Mucosa of gallbladder (tissue), 1 donor: ENCODE results near the gene KNDC1. TPM values are rescaled to one million over a fixed set of nuclear protein-coding genes. Genes with fewer than 3 reads are reported as not detected.

ENCODE experiments used
- DNase-seq: peaks from one replicate; pipeline ENCODE4 v3.0.0-alpha.2; 2020; ENCODE audit warnings: low spot score
- total RNA-seq: library from RNA; stranded (reverse); gene quantifications from one replicate; pipeline ENCODE4 v1.2.1, GENCODE V29; 2021
- donor health status: DM: no; HTN: no; CAD: no.

The KNDC1 gene
- total RNA-seq, 1 donor from 2014 or later: 5.2 TPM

DNA sequence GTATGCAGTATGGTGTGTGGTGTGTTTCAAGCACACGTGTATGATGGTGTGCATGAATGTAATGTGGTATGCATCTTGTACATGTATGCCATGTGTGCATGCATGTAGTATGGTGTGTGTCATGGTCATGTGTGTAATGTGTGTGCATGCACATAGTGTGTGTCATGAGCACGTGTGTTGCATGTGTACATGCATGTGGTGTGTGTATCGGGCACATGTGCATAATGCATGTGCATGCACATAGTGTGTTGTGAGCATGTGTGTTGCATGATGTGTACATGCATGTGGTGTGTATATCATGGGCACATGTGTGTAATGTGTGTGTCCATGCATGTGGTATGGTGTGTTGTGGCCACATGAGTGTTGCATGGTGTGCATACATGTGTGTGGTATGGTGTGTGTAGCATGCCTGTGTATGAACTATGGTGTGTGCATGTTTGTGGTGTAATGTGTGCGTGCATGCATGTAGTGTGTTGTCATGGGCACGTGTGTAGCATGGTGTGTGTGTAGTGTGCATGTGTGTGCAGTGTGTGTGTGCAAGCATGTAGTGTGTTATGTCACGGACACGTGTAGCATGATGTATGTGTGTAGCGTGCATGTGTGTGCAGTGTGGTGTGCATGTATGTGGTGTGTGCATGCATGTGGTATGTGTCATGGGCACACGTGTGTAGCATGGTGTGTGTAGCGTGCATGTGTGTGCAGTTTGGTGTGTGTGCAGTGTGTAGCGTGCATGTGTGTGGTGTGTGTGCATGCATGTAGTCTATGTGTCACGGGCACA lies 17.6 kb downstream of the KNDC1 start:
- no peak for DNase-seq

DNA sequence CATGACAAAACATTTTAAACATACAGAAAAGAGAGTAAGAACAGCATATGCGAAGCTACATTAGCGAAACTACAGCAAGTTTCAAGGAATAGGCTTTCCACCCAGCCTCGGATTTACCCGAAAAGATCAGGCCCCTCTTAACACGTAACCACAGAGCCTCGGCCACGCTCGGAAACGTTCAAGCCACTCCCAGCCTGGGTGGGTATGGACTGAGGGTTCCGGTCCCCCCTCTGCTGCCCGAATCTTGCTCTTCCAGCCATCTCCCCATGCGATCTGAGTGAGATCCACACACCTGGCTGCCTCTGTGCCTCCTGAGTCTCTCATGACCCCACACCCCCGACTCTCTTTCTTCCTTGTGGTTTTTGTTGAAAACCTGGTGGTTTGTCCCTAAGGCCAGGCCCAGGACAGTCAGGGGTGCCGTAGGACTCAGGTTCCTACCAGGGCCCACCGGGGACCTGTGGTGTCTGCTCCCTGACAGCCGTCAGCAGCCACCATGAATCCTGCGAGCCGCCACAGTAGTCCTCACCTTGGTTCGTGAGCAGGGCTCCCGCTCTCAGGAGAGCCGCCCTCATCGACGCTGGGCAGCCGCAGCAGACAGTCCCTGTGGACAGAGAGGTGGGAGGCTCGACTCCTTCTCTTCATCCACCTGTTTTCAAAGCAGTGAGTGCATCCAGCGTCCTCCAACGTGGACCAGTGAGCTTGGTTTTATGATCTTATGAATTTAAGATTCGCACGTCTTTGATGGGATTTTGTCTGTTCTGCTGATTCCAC lies 18.5 kb downstream of the KNDC1 start:
- no peak for DNase-seq

DNA sequence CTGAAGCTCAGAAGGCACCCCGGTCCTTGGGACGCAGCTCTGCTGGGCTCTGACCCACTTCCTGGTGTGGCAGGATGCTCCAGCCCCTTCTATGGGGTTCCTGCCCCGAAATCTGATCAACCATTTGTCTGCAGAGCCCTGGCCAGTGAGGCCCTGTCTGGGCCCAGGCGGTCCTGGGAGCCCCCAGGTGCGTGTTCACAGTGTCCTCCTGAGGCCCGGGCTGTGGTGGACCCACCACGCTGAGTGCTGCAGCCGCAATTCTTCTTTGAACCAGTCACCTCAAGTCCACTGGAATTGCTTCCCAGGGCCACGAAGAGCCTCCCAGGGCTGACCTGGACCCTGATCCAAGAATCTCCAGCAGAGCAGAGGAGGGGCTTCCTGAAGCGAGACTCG lies 19.1 kb downstream of the KNDC1 start:
- no peak for DNase-seq

DNA sequence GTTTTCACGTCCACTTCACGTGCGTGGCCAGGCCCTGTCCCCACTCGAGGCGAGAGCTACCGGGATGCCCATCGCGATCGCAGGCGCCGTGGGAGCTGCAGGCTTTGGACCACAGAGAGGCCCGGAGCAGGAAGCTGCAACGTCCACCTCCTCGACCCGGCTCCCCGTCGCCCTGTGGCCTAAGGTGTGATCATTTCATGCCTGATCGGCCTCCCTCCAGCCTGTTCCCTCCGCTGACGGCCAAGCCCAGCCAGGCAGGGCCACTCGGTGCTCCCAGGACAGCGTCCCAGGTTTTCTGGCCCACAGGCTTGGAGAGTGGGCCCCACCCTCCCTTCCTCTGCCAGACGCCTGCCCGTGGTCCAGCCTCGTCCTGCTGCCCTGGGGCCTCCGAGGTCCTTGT lies 19.6 kb downstream of the KNDC1 start:
- DNase-seq: no peak

DNA sequence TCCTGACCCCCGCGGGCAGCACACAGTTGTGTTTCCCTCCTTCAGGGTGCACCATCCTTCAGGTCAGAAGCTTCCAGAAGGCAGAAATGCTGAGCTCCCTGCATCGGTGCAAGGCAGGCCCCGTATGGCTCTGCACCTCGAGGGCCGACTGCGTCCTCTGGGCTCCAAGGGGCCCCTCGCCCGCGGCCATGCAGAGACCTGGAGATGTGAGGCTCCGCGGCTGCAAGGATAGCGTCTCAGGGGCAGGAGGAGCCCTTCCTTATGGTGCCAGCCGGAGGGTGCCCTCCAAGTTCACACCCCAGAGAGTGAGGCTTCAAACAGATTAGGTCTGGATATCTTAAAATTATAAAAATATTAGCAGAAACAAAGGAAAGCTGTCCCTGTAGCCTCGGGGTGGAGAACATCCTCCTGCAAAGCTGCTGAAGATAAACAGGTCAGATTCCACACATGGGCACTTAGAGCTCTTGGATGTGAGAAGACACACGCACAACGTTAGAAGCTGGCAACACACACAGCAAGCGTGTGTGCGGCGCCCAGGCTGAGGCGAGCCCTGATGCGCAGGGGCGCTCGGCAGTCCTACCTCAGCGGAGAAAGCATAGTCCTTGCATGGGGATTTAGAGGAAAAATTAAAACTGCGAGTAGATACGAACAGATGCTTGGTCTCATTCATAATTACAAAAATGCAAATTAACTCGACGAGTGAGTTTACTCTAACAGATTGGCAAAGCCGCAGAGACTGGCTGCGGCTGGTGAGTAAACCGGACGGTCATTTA lies 20.4 kb downstream of the KNDC1 start:
- DNase-seq: no peak

DNA sequence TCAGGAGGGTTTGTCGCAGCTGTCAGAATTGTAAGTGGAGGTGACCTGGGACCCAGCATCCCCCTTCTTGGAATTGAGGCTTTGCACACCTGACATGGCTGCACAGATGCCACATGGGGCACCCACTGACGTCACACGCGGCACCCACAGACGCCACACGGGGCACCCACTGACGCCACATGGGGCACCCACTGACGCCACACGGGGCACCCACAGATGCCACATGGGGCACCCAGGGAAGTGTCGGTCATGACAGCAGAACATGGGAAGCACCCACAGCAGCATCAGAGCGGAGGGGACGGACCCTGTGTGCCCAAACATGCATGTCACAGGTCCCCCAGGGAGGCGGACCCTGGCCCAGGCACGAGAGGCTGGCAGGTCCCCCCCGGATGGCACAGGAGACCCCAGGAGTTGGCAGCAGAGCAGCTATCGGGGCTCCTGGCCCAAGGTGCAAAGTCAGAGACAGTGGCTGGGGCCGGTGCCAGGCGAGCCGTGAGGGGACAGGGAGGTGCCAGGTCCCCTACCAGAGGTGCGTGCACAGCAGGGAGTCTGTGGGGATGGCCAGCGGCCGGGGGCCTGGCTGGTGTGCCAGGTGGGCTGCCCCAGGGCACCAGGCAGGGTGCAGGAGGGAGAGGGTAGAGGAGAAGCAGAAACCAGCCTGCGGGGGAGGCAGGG lies 21.1 kb downstream of the KNDC1 start:
- no peak for DNase-seq

DNA sequence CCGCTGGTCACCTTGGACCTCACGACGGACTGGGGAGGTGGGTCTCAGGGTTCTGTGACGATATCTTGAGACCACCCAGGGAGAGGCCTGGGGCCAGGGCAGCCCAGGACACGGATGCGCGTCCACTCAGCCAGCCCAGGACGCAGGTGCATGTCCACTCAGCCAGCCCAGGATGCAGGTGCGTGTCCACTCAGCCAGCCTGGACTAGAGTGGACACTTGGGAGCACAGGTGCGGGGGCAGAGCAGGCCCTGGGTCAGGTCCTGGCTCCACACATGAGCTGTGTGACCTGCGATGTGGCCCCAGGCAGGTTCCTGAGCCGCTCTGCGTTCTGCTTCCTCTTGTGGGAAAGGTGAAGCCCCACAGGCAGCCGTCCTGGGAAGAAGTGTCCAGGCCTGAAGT lies 22.2 kb downstream of the KNDC1 start:
- DNase-seq: no peak

DNA sequence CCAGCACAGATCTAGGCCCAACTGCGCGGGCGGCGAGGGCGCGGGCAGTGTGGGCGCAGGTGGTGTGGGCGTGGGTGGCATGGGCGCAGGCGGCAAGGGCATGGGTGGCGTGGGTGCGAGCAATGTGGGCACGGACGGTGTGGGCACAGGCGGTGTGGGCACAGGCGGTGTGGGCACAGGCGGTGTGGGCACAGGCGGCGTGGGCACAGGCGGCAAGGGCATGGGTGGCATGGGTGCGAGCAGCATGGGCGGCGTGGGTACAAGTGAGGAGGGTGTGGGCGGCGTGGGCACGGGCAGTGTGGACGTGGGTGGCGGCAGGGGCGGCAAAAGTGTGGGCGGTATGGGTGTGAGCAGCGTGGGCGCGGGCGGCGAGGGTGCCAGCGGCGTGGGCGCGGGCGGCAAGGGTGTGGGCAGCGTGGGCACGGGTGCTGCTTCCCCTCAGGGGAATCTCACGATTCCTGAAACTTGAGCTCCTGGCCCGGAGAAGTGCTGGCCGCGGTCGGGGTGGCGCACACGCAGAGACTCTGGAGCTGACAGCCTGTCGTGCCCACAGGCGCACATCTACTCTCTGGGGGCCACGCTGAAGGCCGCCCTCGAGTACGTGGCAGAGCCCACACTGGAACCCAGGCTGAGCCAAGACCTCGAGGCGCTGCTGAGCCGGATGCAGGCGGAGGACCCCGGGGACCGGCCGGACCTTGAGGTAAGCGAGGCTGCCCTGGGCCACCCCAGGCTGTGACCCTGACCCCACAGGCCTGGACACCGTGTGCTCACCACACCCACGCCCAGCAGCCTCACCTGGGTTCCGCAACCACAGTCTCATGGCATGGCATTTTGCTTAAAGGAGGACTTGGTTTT lies 23.0 kb downstream of the KNDC1 start:
- no peak for DNase-seq

DNA sequence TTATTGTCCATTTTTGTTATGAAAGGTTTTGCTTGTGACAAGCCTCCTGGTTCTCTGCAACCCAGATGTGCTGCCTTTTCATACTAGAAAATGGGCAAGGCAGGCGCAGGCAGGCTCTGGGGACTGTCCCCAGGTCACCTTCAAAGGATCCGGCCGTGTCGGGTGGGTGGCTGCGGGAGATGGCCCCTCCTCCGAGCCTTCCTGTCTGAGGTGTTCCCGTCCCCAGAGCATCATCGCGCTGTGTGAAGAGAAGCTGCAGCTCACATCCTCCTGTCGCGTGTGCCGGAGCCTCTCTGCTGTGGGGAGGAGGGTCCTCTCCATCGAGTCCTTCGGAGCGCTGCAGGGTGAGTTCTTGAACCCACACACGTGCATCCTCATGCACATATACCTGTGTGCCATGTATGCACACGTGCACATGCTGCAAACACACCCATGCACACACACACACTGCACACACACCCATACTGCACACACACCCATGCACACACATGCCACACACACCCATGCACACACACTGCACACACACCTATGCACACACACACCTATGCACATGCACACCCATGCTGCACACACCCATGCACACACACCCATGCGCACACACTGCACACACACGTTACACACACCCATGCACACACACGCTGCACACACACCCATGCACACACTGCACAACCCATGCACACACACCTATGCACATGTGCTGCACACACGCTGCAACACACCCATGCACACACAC lies 23.8 kb downstream of the KNDC1 start:
- DNase-seq: no peak

DNA sequence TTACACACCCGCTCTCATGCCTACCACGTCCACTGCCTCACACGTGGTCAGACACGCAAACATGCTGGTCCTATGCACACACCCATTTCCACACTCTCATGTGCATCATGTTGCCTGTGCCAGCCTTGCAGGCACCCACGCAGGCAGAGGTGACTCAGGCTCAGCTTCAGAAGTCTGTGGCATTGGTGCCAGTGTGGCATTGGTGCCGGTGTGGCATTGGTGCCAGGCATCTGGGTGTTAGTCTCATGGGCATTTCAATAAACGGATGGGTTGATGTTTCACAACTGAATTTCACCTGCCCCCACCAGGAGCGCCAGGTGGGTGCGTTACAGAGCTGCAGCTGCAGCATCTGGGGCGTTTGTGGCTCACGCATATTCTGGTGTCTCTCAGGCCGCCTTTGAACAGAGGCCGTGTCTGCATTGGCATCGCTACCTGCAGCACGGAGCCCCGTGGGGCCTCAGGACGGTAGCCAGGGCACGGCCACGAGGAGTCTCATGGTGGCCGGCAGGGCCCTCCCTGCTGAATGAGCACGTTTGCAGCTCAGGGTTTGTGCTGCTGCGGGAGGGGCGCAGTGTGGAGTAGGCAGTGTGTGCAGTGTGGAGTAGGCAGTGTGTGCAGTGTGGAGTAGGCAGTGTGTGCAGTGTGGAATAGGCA lies 24.7 kb downstream of the KNDC1 start:
- no peak for DNase-seq

DNA sequence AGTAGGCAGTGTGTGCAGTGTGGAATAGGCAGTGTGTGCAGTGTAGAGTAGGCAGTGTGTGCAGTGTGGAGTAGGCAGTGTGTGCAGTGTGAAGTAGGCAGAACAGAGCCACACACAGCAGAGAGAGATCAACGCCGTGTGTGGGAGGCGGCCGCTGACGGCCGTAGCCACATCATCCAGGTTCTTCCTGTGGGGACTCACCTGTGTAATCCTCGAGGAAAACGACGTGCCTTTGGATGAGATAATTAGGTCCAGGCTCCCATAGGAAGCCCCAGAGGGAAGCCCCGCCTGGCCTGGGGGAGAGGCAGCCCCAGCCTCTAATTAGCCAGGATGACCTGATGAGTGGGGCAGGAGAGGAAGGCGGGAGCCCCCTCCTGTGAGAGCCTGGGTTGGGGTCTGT lies 25.4 kb downstream of the KNDC1 start:
- no peak for DNase-seq

DNA sequence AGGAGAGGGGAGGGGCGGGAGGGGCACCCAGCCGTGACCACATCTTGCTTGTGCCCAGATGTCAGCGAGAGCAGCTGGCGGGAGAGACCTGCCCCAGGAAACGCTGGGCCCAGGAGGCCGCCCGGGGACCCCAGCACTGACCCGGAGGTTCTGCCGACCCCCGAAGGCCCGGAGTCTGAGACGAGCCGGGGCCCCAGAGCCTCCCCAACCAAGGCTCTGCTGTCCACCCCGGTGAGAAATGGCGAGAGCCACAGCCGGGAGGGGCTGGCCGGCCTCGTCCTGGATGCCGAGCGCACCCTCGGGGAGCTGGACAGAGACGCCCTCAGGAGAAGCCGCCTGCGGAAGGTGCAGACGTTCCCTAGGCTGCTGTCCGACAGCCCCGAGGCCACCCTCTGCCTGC lies 25.9 kb downstream of the KNDC1 start:
- DNase-seq: no peak

DNA sequence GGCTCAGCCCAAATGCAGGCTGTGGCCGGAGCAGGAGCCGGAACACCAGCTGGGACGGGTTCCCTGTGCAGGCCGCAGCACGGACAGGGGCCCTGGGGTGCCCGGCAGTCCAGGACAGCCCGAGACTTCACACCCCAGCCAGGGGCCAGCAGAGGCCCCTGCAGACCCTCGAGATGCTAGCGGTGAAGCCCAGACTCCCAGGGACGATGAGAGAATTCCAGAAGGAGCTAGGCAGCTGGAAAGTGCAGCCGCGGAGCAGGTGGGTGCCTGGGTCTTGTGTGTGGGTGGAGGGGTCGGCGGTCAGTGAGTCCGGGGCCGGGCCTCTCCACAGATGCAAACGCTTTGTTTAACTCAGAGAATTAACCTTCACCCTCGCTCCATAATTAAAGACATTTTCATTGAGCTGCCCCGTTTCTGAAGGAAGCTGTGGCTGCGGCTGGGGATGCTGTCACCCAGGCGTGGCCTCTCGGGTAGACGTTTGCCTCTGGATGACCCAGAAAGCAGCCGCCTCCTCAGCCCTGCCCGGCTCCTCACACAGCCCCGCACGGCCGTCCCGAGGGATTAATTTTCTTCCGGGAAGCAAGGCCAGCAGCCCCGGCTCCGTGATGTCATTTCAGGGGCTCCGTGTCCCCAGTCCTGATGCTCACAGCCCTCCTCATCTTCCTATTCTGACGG lies 26.5 kb downstream of the KNDC1 start:
- no peak for DNase-seq

DNA sequence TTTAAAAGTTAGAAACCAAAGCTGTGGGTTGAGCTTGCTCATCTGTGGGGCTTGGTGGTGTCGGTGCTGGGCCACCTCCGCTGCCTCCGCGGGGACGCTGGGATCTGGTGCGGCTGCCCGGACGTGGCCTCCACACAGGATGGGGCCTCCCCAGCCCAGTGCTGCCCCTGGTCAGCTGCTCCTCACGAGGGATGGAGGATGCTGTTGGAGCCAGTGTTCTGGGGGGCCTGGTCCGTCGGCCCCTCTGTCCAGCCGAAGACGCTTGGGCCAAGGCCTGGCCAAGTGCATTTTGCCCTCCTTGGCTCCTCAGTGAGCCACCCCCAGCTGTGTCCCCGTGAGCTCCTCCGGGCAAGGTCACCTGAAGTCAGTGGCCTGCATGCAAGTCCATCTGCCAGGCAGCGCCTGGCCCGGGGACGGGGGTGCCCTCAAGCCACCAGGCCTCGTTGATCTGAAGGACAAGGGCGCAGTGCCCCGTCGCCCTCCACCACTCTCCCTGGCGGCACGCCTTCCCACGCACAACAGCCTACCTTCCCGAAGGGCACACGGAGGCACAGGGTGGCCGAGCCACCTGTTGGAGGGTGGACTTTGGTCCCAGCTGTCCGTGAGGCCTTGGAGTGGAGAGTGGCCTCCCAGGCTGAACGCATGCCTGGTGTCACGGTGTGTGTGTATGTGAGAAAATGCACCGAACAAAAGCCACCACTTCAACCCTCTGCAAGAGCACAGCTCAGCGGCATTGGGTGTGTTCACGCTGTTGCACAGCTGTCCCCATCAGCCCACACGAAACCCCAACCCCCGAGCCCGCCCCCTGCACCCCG lies 27.3 kb downstream of the KNDC1 start:
- no peak for DNase-seq

DNA sequence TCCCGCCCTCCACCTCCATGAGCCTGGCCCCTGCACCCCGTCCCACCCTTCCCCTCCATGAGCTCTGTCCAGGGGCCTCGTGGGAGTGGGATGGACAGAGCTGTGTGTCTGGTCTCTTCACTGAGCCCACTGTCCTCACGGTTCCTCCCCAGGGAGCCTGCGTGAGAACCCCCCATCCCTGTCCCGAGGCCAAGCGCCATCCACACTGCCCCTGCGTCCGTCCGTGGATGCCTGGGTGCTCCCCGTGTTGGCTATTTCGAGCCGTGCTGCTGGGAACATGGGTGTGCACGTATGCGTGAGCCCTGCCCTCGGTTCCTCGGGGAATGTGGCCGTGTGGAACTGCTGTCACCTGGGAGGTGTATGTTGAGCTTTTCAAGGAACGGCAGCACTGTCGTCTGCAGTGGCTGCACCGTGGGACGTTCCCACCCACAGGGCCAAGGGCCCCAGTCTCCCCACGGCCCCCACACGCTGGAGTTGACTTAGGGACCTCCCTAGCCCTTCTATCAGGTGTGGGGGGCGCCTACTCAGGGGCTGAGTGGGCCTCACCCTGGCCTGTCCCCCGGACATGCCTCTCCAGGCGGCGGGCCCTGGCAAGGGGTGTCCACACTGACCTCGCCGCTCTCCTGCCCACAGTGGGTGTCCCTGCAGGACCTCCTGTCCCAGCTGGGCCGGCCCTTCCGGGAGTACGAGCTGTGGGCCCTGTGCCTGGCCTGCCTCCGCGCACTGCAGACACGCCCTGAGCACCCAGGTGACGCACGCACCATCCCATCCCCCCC lies 28.1 kb downstream of the KNDC1 start:
- DNase-seq: no peak

DNA sequence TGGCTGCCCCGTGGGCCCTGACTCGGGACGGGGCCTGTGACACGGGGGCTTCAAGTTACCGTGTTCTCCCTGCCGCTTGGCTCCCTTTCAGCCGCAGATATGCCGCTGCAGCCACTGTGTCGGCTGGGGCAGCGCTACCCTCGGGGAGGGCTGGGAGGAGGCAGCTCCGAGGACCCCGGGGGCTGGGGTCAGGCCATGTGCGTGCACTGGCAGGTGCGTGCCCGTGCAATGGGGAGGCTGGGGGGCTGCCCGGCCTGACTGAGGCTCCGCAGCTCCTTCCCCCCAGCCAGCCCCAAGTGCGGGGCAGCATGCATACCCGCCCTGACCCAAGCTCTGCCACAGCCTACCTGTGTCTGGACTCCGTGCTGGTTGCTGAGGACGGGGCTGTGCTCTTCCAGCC lies 29.2 kb downstream of the KNDC1 start:
- DNase-seq: no peak

DNA sequence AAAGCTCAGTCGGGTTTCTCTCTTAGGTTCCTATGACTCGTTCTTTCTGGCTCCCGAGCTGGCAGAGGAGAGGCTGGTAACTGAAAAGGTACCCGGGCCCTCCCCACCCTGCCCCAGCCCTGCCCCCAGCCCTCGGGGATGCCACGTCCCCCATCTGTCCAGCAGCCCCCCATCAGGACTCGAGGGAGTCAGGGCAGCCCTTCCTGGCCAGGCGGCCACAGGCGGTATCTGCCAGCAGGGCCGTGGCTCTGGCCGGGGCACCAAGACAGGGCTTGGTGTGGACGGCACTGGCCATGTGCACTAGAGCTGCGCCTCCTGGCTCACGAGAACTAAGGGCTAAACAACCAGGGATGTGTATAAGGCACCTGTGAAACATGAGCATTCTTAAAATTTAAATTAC lies 29.7 kb downstream of the KNDC1 start:
- DNase-seq: no peak

DNA sequence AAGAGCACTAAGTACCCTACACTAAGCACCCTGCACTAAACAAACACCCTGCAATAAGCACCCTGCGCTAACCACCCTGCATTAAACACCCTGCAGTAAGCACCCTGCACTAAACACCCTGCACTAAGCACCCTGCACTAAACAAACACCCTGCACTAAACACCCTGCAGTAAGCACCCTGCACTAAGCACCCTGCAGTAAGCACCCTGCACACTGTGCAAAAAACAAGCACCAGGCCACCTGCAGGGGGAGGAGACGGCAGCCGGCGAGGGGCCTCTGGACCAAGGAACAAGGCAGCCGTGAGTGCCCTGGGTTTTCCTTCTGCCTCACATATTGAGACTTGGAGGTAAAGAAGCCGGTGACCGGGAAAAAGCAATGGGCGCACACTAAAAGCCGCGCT lies 30.2 kb downstream of the KNDC1 start:
- DNase-seq: no peak
